Measurements from ENCODE around the gene SERTAD1.

- TF ChIP-seq CTCF (IDR thresholded peaks at IDR 0.05 in 8 of 11, conservative IDR thresholded peaks at IDR 0.05 in 3 of 11): no peak
- TF ChIP-seq POLR2AphosphoS5 (IDR thresholded peaks at IDR 0.05): no peak
- no peak for TF ChIP-seq POLR2A (IDR thresholded peaks at IDR 0.05)
These were observed 12.4 kb downstream of the SERTAD1 start, which contains the start of gene PRX for GRCh38 chr19:40413291-40413845.
